Measurements from ENCODE around the gene PPDPF. TPM values are rescaled to one million over a fixed set of nuclear protein-coding genes. Genes with fewer than 3 reads are reported as not detected.
"Not testable (repeated sequence)": the region's sequence is repeated elsewhere in the genome, so short reads cannot be mapped to it uniquely, and the experiment has no call there.

The PPDPF gene
- total and polyA plus RNA-seq, 12 donors: 7.4 to 193 (median 81.3) TPM

DNA sequence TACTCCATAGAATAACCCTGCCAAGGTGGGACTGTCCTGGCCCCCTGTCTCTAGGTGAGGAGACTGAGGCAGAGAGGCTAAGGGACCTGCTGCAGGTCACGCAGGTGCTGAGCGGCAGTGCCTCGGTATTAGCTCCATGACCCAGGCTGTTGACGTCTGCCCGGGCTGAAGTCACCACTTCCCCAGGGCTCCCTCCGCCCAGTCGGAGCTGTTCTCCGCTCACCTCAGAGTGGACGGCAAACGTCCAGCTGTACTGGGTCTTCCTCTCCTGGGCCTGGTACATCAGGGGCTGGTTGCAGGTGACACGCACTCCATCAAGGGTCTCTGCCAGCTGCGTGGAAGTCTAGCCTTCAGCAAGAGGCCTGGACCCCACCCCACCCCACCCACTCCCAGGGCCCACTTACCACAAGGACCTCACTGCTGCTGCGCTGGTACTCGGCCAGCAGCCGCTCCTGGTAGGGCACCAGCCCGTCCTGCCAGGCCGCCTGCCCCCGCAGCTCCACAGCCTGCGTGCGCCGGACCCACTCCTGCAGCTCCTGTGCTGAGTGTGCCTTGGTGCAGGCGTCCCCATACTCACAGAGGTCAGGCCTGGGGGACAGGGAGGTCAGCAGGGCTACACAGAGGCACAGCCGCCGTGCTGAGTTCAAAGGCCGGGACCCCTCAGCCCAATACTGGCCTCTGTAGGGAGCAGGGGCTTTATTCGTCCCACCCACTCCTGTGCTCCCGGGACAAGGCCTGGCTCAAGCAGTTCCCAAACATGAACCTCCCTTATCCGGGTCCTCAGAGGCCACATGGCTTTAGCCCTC, 49.9 kb downstream of the PPDPF start:
- intact Hi-C loops (cut with DNase I): no loop called here
- Histone ChIP-seq H3K4me1 (replicated peaks in 1 of 2) (peaks cover 5 to 6% of the 10 kb centered on the region in 2 donors), H3K27ac (no peak overlapping the region), H3K36me3 (replicated peaks in 1 of 2) (no peaks in the 10 kb centered on the region), H3K9me3 (replicated peaks in 1 of 3) (no peaks in the 10 kb centered on the region), H3K4me3 (no peak overlapping the region), H3K27me3 (no peaks in the 10 kb centered on the region)
- TF ChIP-seq, protein P1, sequence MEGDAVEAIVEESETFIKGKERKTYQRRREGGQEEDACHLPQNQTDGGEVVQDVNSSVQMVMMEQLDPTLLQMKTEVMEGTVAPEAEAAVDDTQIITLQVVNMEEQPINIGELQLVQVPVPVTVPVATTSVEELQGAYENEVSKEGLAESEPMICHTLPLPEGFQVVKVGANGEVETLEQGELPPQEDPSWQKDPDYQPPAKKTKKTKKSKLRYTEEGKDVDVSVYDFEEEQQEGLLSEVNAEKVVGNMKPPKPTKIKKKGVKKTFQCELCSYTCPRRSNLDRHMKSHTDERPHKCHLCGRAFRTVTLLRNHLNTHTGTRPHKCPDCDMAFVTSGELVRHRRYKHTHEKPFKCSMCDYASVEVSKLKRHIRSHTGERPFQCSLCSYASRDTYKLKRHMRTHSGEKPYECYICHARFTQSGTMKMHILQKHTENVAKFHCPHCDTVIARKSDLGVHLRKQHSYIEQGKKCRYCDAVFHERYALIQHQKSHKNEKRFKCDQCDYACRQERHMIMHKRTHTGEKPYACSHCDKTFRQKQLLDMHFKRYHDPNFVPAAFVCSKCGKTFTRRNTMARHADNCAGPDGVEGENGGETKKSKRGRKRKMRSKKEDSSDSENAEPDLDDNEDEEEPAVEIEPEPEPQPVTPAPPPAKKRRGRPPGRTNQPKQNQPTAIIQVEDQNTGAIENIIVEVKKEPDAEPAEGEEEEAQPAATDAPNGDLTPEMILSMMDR (IDR thresholded peaks at IDR 0.05): no peak
- TF ChIP-seq POLR2A (IDR thresholded peaks at IDR 0.05): no peak
- no peak for DNase-seq
- WGBS, 4 donors: 60 to 93% (median 88%) methylated on average over 1 to 28 of the region's 28 CpGs

DNA sequence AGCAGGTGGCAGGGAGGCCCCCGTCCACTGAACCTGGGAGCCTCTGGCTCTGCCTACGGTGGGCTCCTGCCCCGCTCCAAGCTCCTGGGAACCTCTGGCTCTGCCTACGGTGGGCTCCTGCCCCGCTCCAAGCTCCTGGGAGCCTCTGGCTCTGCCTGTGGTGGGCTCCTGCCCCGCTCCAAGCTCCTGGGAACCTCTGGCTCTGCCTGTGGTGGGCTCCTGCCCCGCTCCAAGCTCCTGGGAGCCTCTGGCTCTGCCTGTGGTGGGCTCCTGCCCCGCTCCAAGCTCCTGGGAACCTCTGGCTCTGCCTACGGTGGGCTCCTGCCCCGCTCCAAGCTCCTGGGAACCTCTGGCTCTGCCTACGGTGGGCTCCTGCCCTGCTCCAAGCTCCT, 50.5 kb downstream of the PPDPF start:
- DNase-seq; H3K27ac ChIP-seq; H3K36me3 ChIP-seq (replicated peaks in 1 of 2); H3K4me1 ChIP-seq (replicated peaks in 1 of 2); H3K9me3 ChIP-seq (replicated peaks in 1 of 3); H3K27me3 ChIP-seq; intact Hi-C loops (cut with DNase I); H3K4me3 ChIP-seq: not testable (repeated sequence)
- WGBS, 4 donors: 57% methylated on average over 4 to 8 of the region's 11 CpGs; no CpG with 5 or more reads in 2 of the 4 donors

Other genes with a start within 250 kb of the PPDPF start
- 10 to 100 TPM; 13.0 to 94.8 (median 61.3) TPM for gene ARFGAP1, start 248.0 kb upstream of the PPDPF start, total RNA-seq
- gene ARFGAP1, start 248.0 kb upstream of the PPDPF start, polyA plus RNA-seq: 100 to 1,000 TPM in 2 of 3 donors, 10 to 100 TPM in 1; 17.0 to 286 (median 123) TPM
- gene COL20A1, start 227.6 kb upstream of the PPDPF start, total RNA-seq: under 1 TPM in 4 of 9 donors, not detected in 5; 0.09 to 0.39 (median 0.14) TPM
- under 1 TPM in 2 of 3 donors, not detected in 1; 0.34 to 0.97 TPM for gene COL20A1, start 227.6 kb upstream of the PPDPF start, polyA plus RNA-seq
- gene CHRNA4, start 159.4 kb upstream of the PPDPF start, total RNA-seq: under 1 TPM in 4 of 9 donors, not detected in 5; 0.06 to 0.57 (median 0.28) TPM
- gene CHRNA4, start 159.4 kb upstream of the PPDPF start, polyA plus RNA-seq: under 1 TPM; 0.20 to 0.32 (median 0.26) TPM
- 10 to 100 TPM in 2 of 9 donors, 1 to 10 TPM in 2, under 1 TPM in 2, not detected in 3; 0.69 to 19.0 (median 7.1) TPM for gene KCNQ2, start 48.1 kb upstream of the PPDPF start, total RNA-seq
- gene KCNQ2, start 48.1 kb upstream of the PPDPF start, polyA plus RNA-seq: 10 to 100 TPM; 10.3 to 81.6 (median 11.8) TPM
- 100 to 1,000 TPM in 5 of 9 donors, 10 to 100 TPM in 4; 59.5 to 407 (median 127) TPM for gene EEF1A2, start 21.7 kb upstream of the PPDPF start, total RNA-seq
- 100 to 1,000 TPM in 2 of 3 donors, 10 to 100 TPM in 1; 76.8 to 159 (median 151) TPM for gene EEF1A2, start 21.7 kb upstream of the PPDPF start, polyA plus RNA-seq
- under 1 TPM in 5 of 9 donors, not detected in 4; 0.19 to 0.41 (median 0.36) TPM for gene PTK6, start 16.6 kb downstream of the PPDPF start, total RNA-seq
- gene PTK6, start 16.6 kb downstream of the PPDPF start, polyA plus RNA-seq: under 1 TPM in 2 of 3 donors, not detected in 1; 0.27 to 0.72 TPM
- not detected for gene SRMS, start 27.0 kb downstream of the PPDPF start, total RNA-seq
- not detected for gene SRMS, start 27.0 kb downstream of the PPDPF start, polyA plus RNA-seq
- under 1 TPM in 6 of 9 donors, not detected in 3; 0.25 to 0.83 (median 0.43) TPM for gene FNDC11, start 33.4 kb downstream of the PPDPF start, total RNA-seq
- gene FNDC11, start 33.4 kb downstream of the PPDPF start, polyA plus RNA-seq: under 1 TPM in 2 of 3 donors, not detected in 1; 0.20 to 0.64 TPM
- gene HELZ2, start 53.5 kb downstream of the PPDPF start, total RNA-seq: 10 to 100 TPM in 8 of 9 donors, 1 to 10 TPM in 1; 3.7 to 54.4 (median 31.1) TPM
- gene HELZ2, start 53.5 kb downstream of the PPDPF start, polyA plus RNA-seq: 10 to 100 TPM in 1 of 3 donors, 1 to 10 TPM in 2; 4.0 to 18.7 (median 4.3) TPM
- 10 to 100 TPM in 6 of 9 donors, 1 to 10 TPM in 3; 5.7 to 18.2 (median 12.1) TPM for gene GMEB2, start 106.3 kb downstream of the PPDPF start, total RNA-seq
- 10 to 100 TPM in 2 of 3 donors, 1 to 10 TPM in 1; 4.2 to 13.9 (median 13.6) TPM for gene GMEB2, start 106.3 kb downstream of the PPDPF start, polyA plus RNA-seq
- 10 to 100 TPM; 29.2 to 85.0 (median 48.6) TPM for gene STMN3, start 132.7 kb downstream of the PPDPF start, total RNA-seq
- 100 to 1,000 TPM in 1 of 3 donors, 10 to 100 TPM in 2; 34.5 to 109 (median 72.3) TPM for gene STMN3, start 132.7 kb downstream of the PPDPF start, polyA plus RNA-seq
- gene RTEL1, start 137.5 kb downstream of the PPDPF start, total RNA-seq: 100 to 1,000 TPM in 1 of 9 donors, 10 to 100 TPM in 8; 10.9 to 110 (median 32.1) TPM
- gene RTEL1, start 137.5 kb downstream of the PPDPF start, polyA plus RNA-seq: 100 to 1,000 TPM in 1 of 3 donors, 10 to 100 TPM in 1, 1 to 10 TPM in 1; 9.4 to 109 (median 70.8) TPM
- 1 to 10 TPM in 6 of 9 donors, under 1 TPM in 1, not detected in 2; 0.78 to 6.7 (median 2.1) TPM for gene TNFRSF6B, start 175.9 kb downstream of the PPDPF start, total RNA-seq
- gene TNFRSF6B, start 175.9 kb downstream of the PPDPF start, polyA plus RNA-seq: 10 to 100 TPM in 2 of 3 donors, not detected in 1; 36.1 to 43.3 TPM
- gene ARFRP1, start 187.2 kb downstream of the PPDPF start, total RNA-seq: 10 to 100 TPM; 31.7 to 63.8 (median 42.0) TPM
- 10 to 100 TPM; 18.8 to 75.9 (median 52.2) TPM for gene ARFRP1, start 187.2 kb downstream of the PPDPF start, polyA plus RNA-seq
- 10 to 100 TPM; 20.9 to 56.2 (median 31.0) TPM for gene ZGPAT, start 187.3 kb downstream of the PPDPF start, total RNA-seq
- 100 to 1,000 TPM in 1 of 3 donors, 10 to 100 TPM in 1, 1 to 10 TPM in 1; 4.4 to 120 (median 61.7) TPM for gene ZGPAT, start 187.3 kb downstream of the PPDPF start, polyA plus RNA-seq
- 10 to 100 TPM in 4 of 9 donors, 1 to 10 TPM in 5; 1.6 to 32.2 (median 6.3) TPM for gene LIME1, start 215.9 kb downstream of the PPDPF start, total RNA-seq
- gene LIME1, start 215.9 kb downstream of the PPDPF start, polyA plus RNA-seq: 100 to 1,000 TPM in 1 of 3 donors, 10 to 100 TPM in 1, under 1 TPM in 1; 0.22 to 103 (median 45.0) TPM
- 100 to 1,000 TPM in 1 of 9 donors, 10 to 100 TPM in 8; 28.4 to 122 (median 46.7) TPM for gene SLC2A4RG, start 219.0 kb downstream of the PPDPF start, total RNA-seq
- gene SLC2A4RG, start 219.0 kb downstream of the PPDPF start, polyA plus RNA-seq: 100 to 1,000 TPM in 2 of 3 donors, 1 to 10 TPM in 1; 7.9 to 210 (median 150) TPM